T follicular helper cell (primary cell): ENCODE measurements around the gene TCTA.

Source experiments
- DNase-seq: peaks from one replicate; pipeline ENCODE4 v3.0.0-alpha.2; 2020; ENCODE audit warnings: low read depth

TCTA gene

GRCh38 chr3:49460956-49461355, 48.7 kb downstream of the TCTA start:
- no peak for DNase-seq

GRCh38 chr3:49461443-49462171, 49.4 kb downstream of the TCTA start:
- DNase-seq, result no peak

GRCh38 chr3:49462222-49462621, 50.0 kb downstream of the TCTA start:
- no peak for DNase-seq

GRCh38 chr3:49465270-49466034, 53.2 kb downstream of the TCTA start:
- no peak for DNase-seq
